Ascending aorta (tissue), 2 donors: ENCODE data around the gene KCTD18. TPM values are rescaled to one million over a fixed set of nuclear protein-coding genes. Genes with fewer than 3 reads are reported as not detected.

ENCODE experiments used
- DNase-seq, 2 donors: peaks; one replicate each; pipeline ENCODE4 v3.0.0-alpha.2; 2019; ENCODE audit warnings: low spot score in 2 of 2
- H3K27ac ChIP-seq, 2 donors: fragments of 200-600 bp; sonication (generic); one replicate each; pipeline ENCODE4 v1.5.1; 2016 to 2017; ENCODE audit warnings: mild to moderate bottlenecking in 1 of 2
- H3K27me3 ChIP-seq: fragments of 200-600 bp; sonication (generic); one replicate; pipeline ENCODE4 v1.5.1; 2017
- H3K36me3 ChIP-seq, 2 donors: fragments of 200-600 bp; sonication (generic); one replicate each; pipeline ENCODE4 v1.5.1; 2016
- H3K4me1 ChIP-seq, 2 donors: fragments of 200-600 bp; sonication (generic); one replicate each; pipeline ENCODE4 v1.5.1; 2016 to 2017; ENCODE audit warnings: mild to moderate bottlenecking in 1 of 2
- H3K4me3 ChIP-seq, 2 donors: fragments of 200-600 bp; sonication (generic); one replicate each; pipeline ENCODE4 v1.5.1; 2016 to 2017; ENCODE audit warnings: mild to moderate bottlenecking in 1 of 2
- H3K9me3 ChIP-seq, 2 donors: fragments of 200-600 bp; sonication (generic); one replicate each; pipeline ENCODE4 v1.5.1; 2016
- CTCF ChIP-seq, 3 experiments: fragments of 200-600 bp in 2 of 3; fragments of 450-650 bp in 1 of 3; sonication (generic) in 2 of 3; IDR thresholded peaks; one replicate each; pipeline ENCODE4 v1.5.1; 2016 to 2019; ENCODE audit warnings: antibody characterized with exemption in 3 of 3, mild to moderate bottlenecking in 1 of 3, moderate library complexity in 1 of 3
- intact Hi-C: fragments of 100-400 bp; cut with DNase I; formaldehyde crosslinking; loops from one replicate; pipeline ENCODE4 v1.15.1; 2023
- total RNA-seq: library from RNA; depleted of rRNA; stranded (reverse); fragments of >200 nt; gene quantifications from one replicate; pipeline ENCODE4 v1.1.0, GENCODE V29; 2016

Gene KCTD18
- total RNA-seq, 1 donor from 2014 or later: 17.9 TPM

- H3K9me3 ChIP-seq: no peaks in the 10 kb centered on the region
- H3K36me3 ChIP-seq: peaks cover 28 to 37% of the 10 kb centered on the region in 2 donors
- TF ChIP-seq CTCF (IDR thresholded peaks at IDR 0.05): no peak
- no peaks in the 10 kb centered on the region for H3K4me1 ChIP-seq
- no peak overlapping the region for H3K4me3 ChIP-seq
- intact Hi-C loops: no loop called here
- H3K27ac ChIP-seq: no peak overlapping the region
- DNase-seq: no peak
- H3K27me3 ChIP-seq: no peaks in the 10 kb centered on the region
These were observed 21.7 kb downstream of the KCTD18 start for GRCh38 chr2:200488169-200488568.

- DNase-seq: no peak
- H3K4me1 ChIP-seq: no peaks in the 10 kb centered on the region
- H3K36me3 ChIP-seq: peaks cover 19 to 22% of the 10 kb centered on the region in 2 donors
- no peaks in the 10 kb centered on the region for H3K27me3 ChIP-seq
- no peaks in the 10 kb centered on the region for H3K9me3 ChIP-seq
- H3K4me3 ChIP-seq: no peak overlapping the region
- TF ChIP-seq CTCF (IDR thresholded peaks at IDR 0.05): no peak
- no peak overlapping the region for H3K27ac ChIP-seq
- intact Hi-C loops: no loop called here
These were observed 23.3 kb downstream of the KCTD18 start for GRCh38 chr2:200486529-200486928.

GRCh38 chr2:200484934-200485333 lies 24.9 kb downstream of the KCTD18 start:
- Histone ChIP-seq H3K4me1 (no peaks in the 10 kb centered on the region), H3K9me3 (no peaks in the 10 kb centered on the region), H3K36me3 (peaks cover 5 to 6% of the 10 kb centered on the region in 2 donors), H3K27me3 (no peaks in the 10 kb centered on the region), H3K27ac (no peak overlapping the region), H3K4me3 (no peak overlapping the region)
- TF ChIP-seq CTCF (IDR thresholded peaks at IDR 0.05): no peak
- DNase-seq: no peak
- intact Hi-C loops: no loop called here

DNA sequence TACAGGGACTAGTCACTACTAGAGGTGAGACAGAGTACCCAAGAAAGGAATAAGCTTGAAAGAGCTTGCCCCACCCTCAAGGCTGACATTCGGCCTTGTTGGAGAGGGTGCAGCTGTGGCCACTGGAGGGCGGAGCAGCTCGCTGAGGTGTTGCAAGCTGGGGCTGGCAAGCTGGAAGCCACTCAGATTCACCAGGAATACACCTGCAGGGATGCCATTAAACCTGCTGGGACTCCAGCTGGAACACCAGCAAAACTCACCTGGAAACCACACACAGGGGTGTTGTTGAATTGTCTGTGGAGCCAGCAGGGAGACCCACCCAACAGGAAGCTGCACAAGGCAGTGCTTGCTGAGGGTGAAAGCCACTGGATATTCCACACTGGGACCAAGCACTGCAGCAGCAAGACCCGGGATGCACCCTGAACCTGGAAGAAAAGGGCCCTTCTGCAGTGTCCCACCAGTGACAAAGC lies 26.1 kb downstream of the KCTD18 start:
- no peaks in the 10 kb centered on the region for H3K4me1 ChIP-seq
- no peak for DNase-seq
- H3K36me3 ChIP-seq: no peaks in the 10 kb centered on the region
- intact Hi-C loops: no loop called here
- H3K27ac ChIP-seq: no peak overlapping the region
- no peak for TF ChIP-seq CTCF (IDR thresholded peaks at IDR 0.05)
- H3K9me3 ChIP-seq: no peaks in the 10 kb centered on the region
- H3K27me3 ChIP-seq: no peaks in the 10 kb centered on the region
- H3K4me3 ChIP-seq: no peak overlapping the region

DNA sequence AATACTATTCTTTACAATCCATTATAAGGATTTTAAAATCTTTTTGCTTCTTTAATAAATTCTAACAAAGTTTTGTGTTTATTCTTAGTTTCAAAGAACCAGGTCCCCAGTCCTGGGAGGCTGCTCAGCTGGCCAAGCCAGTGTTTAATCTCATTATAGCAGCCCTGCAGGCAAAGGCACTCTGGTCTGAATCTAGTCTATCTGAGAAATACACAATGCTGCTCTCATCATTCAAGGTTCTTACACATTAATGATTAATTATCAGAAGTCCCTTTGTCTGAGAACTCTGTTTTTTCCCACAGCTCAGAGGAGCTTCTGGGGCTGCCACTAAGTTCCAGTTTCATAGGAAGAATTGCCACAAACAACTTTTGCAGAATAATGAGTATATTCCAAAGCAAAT lies 27.7 kb downstream of the KCTD18 start:
- TF ChIP-seq CTCF (IDR thresholded peaks at IDR 0.05): no peak
- intact Hi-C loops: no loop called here

More for the DNA sequence above, 27.7 kb downstream of the KCTD18 start:
- Histone ChIP-seq H3K27ac (no peak overlapping the region), H3K36me3 (peaks cover 5 to 12% of the 10 kb centered on the region in 2 donors), H3K27me3 (no peaks in the 10 kb centered on the region), H3K9me3 (no peaks in the 10 kb centered on the region), H3K4me3 (no peak overlapping the region), H3K4me1 (no peaks in the 10 kb centered on the region)
- no peak for DNase-seq
